GM18505 (cell line): ENCODE measurements around the gene MTTP.

ENCODE experiments used
- ATAC-seq: cut with Tn5 transposase; IDR thresholded peaks from one replicate; pipeline ENCODE4 v1.9.1; 2021; ENCODE audit not compliant: unreplicated experiment
- POLR2A ChIP-seq: IDR thresholded peaks from 4 replicates; pipeline ENCODE4 v1.6.1; 2011; ENCODE audit warnings: borderline replicate concordance; ENCODE audit not compliant: insufficient read depth, insufficient read length; ENCODE audit errors: extremely low read depth

The MTTP gene

DNA sequence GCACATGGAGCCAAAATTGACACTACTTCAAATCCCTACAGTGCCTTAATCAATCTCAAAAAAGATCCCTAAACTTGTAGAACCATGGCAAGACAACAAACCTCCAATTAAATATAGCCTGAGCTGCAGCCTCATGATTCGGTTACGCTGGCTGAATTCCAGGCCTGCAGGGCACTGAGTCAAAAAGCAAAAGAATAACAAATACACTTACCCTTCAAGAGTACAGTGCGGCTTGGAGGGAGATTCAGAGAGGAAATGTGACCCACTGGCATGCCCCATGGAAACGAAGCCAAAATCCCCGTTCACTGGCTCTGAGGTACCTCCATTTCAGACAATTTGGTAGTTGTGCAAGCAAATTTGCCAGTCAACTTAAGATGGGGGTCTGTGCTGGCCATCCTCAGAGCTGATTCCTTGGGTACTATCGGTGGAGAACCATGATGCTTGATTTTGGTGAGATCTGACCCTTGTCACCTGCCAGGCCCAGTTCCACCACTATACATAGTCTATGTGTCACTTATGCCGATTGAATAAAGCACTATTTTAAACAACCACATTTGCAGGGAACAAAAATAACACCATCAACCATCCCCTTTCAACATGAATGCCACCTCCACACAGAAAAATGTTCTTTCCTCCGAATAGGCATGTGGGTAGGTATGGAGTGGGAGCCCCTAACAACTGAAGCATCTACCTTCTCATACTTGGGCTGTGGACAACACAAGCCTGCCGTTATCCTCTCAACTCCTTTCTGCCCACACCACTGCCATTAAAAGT lies 80.9 kb downstream of the MTTP start:
- TF ChIP-seq POLR2A = no peak
- ATAC-seq = no peak

DNA sequence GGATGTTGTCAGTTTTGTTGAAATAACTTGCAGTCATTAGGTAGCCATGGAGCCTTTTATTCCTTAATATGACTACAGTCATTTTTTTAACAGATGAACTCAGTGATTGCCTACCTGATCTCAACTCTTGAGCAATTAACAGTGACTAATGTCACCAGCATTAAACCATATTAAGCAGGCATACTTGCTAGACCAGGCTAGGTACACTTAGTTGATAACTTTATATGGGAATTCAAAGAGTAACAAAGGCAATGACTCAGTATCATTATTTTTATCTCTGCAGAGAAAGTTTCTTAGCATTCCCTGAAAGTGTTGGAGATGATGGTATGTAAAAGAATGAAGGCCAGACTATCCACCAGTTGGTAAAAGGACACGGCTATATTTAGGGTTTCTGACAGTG lies 83.2 kb downstream of the MTTP start, which contains the start of gene C4orf54:
Gene C4orf54, minus strand, starts transcription at position 31 of the 400 bp plus-strand sequence. CDS start 3,180 bp downstream, outside the sequence.
- TF ChIP-seq POLR2A = no peak
- ATAC-seq = no peak

DNA sequence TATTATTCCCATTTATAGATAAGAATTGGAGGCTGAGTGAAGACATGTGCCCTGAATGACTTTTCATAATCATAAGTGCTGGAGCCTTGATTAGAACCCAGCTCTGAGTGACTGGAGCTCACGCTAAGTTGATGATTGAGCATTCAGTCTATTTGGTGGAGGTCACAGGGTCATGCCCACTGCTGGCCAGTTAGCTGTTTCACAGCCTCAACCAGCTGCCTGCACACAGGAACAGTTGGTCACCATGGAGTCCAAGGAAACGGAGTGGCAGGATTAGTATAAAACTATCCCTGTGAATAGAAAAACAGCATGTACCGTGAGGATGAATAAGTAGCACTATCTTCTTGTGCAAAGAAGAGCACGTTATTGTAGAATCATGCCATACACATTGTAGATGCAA lies 84.0 kb downstream of the MTTP start:
- no peak for ATAC-seq
- no peak for TF ChIP-seq POLR2A

DNA sequence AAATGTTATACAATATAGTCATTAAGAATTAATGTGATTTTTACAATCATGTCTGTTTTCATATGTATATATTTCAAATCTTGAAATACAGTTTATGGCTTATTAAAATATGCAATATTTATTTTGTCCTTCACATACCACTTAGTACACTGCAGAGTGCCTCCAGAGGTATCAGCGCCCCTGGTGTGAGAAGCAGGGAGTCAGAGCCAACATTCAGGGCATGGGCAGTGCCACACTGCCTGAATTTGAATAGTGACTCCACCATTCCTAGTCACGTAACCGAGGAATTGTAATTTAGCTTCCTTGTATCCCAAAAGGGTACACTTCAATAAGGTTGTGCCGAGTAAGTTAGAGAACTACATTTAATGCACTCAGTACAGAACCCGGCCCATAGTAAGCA lies 87.3 kb downstream of the MTTP start:
- no peak for TF ChIP-seq POLR2A
- ATAC-seq = no peak

DNA sequence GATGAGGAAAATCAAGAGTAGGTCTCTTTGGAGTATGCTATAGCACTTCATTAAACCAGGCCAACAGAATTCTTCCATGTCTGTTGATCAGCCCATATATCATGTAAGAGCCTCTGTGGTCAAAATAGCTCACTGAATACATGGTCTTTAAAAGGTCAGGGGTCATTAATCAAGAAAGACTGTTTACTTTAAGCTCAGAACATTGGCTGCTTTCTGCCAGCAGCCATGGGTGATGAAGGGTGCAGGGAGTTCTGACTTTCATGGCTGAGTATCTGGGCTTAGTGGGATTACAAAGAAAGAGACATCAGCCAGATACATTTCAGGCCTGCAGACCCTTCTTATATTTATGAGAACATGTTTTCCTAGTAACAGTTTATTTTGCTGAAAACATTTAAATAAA lies 90.1 kb downstream of the MTTP start:
- no peak for ATAC-seq
- TF ChIP-seq POLR2A = no peak

DNA sequence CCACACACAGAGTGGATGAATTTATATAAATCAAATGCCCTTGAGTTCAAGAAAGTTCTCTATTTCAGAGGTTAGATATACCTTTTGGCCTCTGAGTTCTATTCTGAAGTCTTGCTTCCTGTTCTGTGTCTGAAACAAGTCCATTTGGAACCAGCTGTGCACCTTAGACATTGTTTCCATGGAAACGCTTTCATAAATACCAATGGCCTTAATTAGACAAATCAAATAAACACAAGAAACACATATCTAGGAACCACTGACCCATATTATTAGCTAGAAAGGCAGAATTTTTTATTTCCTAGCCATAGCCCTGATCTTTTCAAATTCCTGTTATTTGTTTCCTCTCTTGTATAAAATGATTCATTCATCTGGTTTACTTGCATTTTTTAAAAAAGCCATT lies 91.4 kb downstream of the MTTP start:
- no peak for ATAC-seq
- TF ChIP-seq POLR2A = no peak

DNA sequence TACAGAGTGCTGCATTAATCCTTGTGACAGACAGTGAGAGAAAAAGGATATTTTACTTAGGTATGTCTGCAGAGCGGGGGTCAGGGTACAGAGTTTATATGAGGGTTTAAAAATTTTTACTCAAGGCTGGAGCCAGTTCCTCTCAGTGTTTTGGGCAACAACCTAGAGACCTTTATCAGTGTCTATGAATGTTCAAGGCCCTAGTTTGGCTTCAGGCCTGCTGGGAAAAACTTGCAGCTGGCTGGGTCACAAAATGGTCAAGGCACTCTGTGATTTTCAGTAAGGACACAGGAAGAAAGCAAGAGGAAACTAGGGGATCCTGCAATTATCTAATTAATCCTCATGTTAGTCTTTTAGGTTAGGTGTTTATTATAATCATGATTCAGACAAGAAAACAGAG lies 93.8 kb downstream of the MTTP start:
- ATAC-seq = no peak
- TF ChIP-seq POLR2A = no peak

DNA sequence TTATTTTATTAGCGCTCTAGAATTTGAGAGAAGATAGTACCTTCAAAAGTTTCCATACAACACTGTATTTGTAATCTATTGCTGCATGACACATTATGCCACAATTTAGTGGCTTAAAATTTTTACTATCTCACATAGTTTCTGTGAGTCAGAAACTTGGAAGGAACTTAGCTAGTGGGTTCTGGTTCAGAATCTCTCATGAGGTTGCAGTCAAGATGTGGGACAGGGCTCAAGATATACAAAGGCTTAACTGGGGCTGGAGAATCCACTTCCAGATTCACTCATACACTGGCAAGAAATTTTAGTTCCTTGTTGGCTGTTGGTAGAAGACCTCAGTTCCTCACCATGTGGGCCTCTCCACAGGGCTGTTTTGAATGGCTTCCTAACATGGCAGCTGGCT lies 94.5 kb downstream of the MTTP start:
- TF ChIP-seq POLR2A = no peak
- no peak for ATAC-seq

DNA sequence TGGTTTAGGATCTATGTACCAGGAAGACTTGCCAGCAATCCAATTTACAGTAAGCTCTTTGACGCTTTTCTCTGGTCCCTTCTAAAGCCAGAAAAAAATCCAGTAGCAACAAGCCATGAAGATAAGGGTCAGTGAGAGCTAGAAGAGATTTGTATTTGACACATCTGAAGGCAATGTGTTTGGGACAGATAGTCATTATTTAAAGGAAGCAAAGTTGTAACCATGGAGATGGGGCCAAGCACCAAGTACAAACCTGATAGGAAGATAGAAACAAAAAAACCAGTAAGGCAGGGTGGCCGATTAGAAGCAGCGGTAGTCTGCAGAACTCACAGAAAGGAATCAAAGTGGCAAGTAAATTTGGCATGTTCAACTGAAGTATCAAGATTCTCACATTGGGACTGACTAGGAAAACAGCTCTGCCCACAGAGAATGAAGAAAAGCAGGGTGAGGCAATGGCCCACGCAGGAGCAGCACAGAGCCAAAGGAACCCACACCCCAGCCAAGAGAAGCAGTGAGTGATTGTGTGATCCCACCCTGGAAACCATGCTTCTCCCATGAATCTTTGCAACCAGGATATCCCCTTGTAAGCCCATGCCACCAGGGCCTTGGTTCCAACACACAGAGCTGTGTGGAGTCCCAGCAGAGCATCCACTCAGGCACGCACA lies 95.9 kb downstream of the MTTP start:
- ATAC-seq = no peak
- TF ChIP-seq POLR2A = no peak
